22Rv1 (cell line): ENCODE data around the gene MUC6.

Experiments used
- H3K27ac ChIP-seq: fragments of 450-650 bp; 2 replicates; pipeline ENCODE4 v1.5.1; 2017
- CTCF ChIP-seq: fragments of 450-650 bp; IDR thresholded peaks from 2 replicates; pipeline ENCODE4 v1.5.1; 2017; ENCODE audit warnings: mild to moderate bottlenecking
- ZFX ChIP-seq: fragments of 450-650 bp; IDR thresholded peaks from 2 replicates; pipeline ENCODE4 v1.6.1; 2017; ENCODE audit warnings: antibody characterized with exemption, borderline replicate concordance

MUC6 gene

GRCh38 chr11:1055109-1055703 lies 18.7 kb upstream of the MUC6 start:
- no peak overlapping the region for H3K27ac ChIP-seq
- TF ChIP-seq ZFX, result no peak
- TF ChIP-seq CTCF, result no peak

- H3K27ac ChIP-seq, result no peak overlapping the region
- TF ChIP-seq ZFX, result no peak
- TF ChIP-seq CTCF, result no peak
Measured at GRCh38 chr11:1054143-1055108, 17.9 kb upstream of the MUC6 start.

- no peak overlapping the region for H3K27ac ChIP-seq
- TF ChIP-seq CTCF, result no peak
- no peak for TF ChIP-seq ZFX
Measured at GRCh38 chr11:1053121-1053901, 16.8 kb upstream of the MUC6 start.

- no peak overlapping the region for H3K27ac ChIP-seq
- no peak for TF ChIP-seq CTCF
- TF ChIP-seq ZFX, result no peak
Measured at GRCh38 chr11:1052133-1053011, 15.9 kb upstream of the MUC6 start.

GRCh38 chr11:1051356-1052132 lies 15.0 kb upstream of the MUC6 start:
- TF ChIP-seq ZFX (no peak), CTCF (peak; percentile 58)

More at GRCh38 chr11:1051356-1052132, 15.0 kb upstream of the MUC6 start:
- H3K27ac ChIP-seq, result no peak overlapping the region
